Chondrocyte (in vitro differentiated cells): Measurements from ENCODE around the gene LIPJ. TPM values are rescaled to one million over a fixed set of nuclear protein-coding genes. Genes with fewer than 3 reads are reported as not detected.

Source experiments
- DNase-seq: peaks from one replicate; pipeline ENCODE4 v3.0.0; 2021; ENCODE audit warnings: mixed read lengths, low spot score
- H3K27ac Mint-ChIP-seq: one replicate; pipeline ENCODE4 v1.8.0; 2021; ENCODE audit warnings: mild to moderate bottlenecking, moderate library complexity, mixed read lengths; ENCODE audit not compliant: unreplicated experiment
- H3K27me3 Mint-ChIP-seq: 2 replicates; pipeline ENCODE4 v1.8.0; 2021; ENCODE audit warnings: low read depth, mixed read lengths
- H3K36me3 Mint-ChIP-seq: 2 replicates; pipeline ENCODE4 v1.8.0; 2021; ENCODE audit warnings: low read depth, mixed read lengths
- H3K4me1 Mint-ChIP-seq: 2 replicates; pipeline ENCODE4 v1.8.0; 2021; ENCODE audit warnings: low read depth, mild to moderate bottlenecking, mixed read lengths
- H3K4me3 Mint-ChIP-seq: one replicate; pipeline ENCODE4 v1.8.0; 2021; ENCODE audit warnings: mild to moderate bottlenecking, moderate library complexity, mixed read lengths; ENCODE audit not compliant: unreplicated experiment
- H3K9me3 Mint-ChIP-seq: 2 replicates; pipeline ENCODE4 v1.8.0; 2021; ENCODE audit warnings: low read depth, mixed read lengths
- CTCF ChIP-seq: fragments of 200-600 bp; sonication (generic); IDR thresholded peaks from 2 replicates; pipeline ENCODE4 v1.5.0; 2021; ENCODE audit warnings: antibody characterized with exemption, mild to moderate bottlenecking, moderate library complexity
- total RNA-seq: library from RNA; stranded (reverse); gene quantifications from 3 replicates; pipeline ENCODE4 v1.2.1, GENCODE V29; 2021

LIPJ gene
- total RNA-seq, 1 donor from 2014 or later, result not detected

DNA sequence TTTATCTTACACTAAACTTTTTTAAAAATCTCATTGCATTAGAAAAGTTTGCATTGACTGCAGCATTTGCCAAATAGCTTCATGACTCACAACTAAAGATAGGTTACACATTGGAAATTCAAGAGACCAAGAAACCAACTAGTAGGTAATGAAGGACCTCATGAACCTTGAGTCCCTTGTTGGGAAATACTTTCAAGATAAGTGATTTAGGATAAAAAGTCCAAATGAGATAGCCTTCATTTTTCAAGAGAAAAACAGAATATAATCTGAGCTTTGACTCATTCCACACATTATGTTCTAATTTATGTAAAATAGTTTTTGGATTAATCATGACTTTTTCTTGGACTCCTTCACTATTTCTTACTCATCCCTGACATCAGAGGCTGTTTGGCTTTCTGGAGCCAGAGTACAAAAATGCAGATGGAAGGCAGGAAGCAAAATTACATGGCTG lies 64.6 kb downstream of the LIPJ start:
- no peak for DNase-seq
- peaks cover 30% of the 10 kb centered on the region for H3K4me1 Mint-ChIP-seq

DNA sequence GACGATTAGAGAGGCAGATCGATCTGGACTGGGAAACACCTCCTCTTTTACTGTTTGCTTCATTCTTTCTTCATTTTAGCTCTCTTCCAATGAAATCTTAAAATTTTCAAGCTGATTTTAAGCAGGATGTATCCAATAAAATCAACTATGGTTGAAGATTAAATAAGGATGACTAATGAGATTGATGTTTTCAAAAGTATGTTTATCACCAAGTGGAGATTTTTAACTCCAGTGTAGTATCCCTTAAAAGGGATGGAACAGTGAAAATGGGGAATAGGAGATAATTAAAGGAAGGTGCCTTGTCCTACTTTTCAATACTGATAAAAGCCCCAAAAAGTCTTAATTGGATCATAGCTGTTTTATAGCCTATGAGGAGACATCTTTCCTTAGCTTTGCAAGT lies 66.1 kb downstream of the LIPJ start:
- Mint-ChIP-seq H3K27ac (no peak overlapping the region), H3K36me3 (no peaks in the 10 kb centered on the region), H3K4me1 (peaks cover 24% of the 10 kb centered on the region), H3K9me3 (no peaks in the 10 kb centered on the region), H3K4me3 (no peak overlapping the region), H3K27me3 (no peaks in the 10 kb centered on the region)
- no peak for TF ChIP-seq CTCF
- no peak for DNase-seq

More for the DNA sequence above, 64.6 kb downstream of the LIPJ start:
- no peaks in the 10 kb centered on the region for H3K9me3 Mint-ChIP-seq
- peak overlapping the region; percentile 75 for H3K27ac Mint-ChIP-seq
- H3K4me3 Mint-ChIP-seq, result peak overlapping the region; percentile 18
- no peaks in the 10 kb centered on the region for H3K27me3 Mint-ChIP-seq
- TF ChIP-seq CTCF, result no peak
- no peaks in the 10 kb centered on the region for H3K36me3 Mint-ChIP-seq

Other genes with a start within 250 kb of the LIPJ start
- gene RNLS, start 3.4 kb upstream of the LIPJ start, total RNA-seq, result 5.1 to 5.8 TPM (median 5.3 TPM) in 3 replicates
- not detected in 3 replicates for gene LIPF, start 77.7 kb downstream of the LIPJ start, total RNA-seq
- gene LIPK, start 119.5 kb downstream of the LIPJ start, total RNA-seq, result not detected in 3 replicates
- gene LIPN, start 173.3 kb downstream of the LIPJ start, total RNA-seq, result not detected in 3 replicates
- gene LIPM, start 216.0 kb downstream of the LIPJ start, total RNA-seq, result not detected in 3 replicates